Measurements from ENCODE around the gene RFNG. TPM values are rescaled to one million over a fixed set of nuclear protein-coding genes. Genes with fewer than 3 reads are reported as not detected.
A peak's percentile ranks its signal among the peaks of the same experiment; 100 is the strongest.

RFNG gene
- total and polyA plus RNA-seq, 2 of the 13 experiments (the other 11 are each of a cell fraction or from before 2014, with no cell fraction given) = 61.4 to 64.0 TPM

GRCh38 chr17:82062076-82062983, 10.7 kb upstream of the RFNG start (continued):
- TF ChIP-seq ARID4A (CRISPR knock-in tag; IDR thresholded peaks at IDR 0.05; ENCODE audit: borderline replicate concordance) (peak; percentile 15), ZFP41 (CRISPR knock-in tag; IDR thresholded peaks at IDR 0.05; ENCODE audit: borderline replicate concordance) (no peak), ZNF3 (CRISPR knock-in tag; IDR thresholded peaks at IDR 0.05) (no peak), PHF21A (CRISPR knock-in tag; IDR thresholded peaks at IDR 0.05) (no peak), SMC3 (IDR thresholded peaks at IDR 0.05; ENCODE audit: low read length) (no peak), ZNF329 (CRISPR knock-in tag; IDR thresholded peaks at IDR 0.05; ENCODE audit: low read depth) (0 out of 2 replicates have a peak, but pooled peaks have one; percentile 25), ZNF619 (CRISPR knock-in tag; IDR thresholded peaks at IDR 0.05) (no peak), TBX2 (CRISPR knock-in tag; IDR thresholded peaks at IDR 0.05; ENCODE audit: borderline replicate concordance) (no peak), ATF7 (IDR thresholded peaks at IDR 0.05) (no peak), ATF7 (CRISPR knock-in tag; IDR thresholded peaks at IDR 0.05) (no peak), JUND (CRISPR knock-in tag; IDR thresholded peaks at IDR 0.05) (no peak), SALL2 (CRISPR knock-in tag; IDR thresholded peaks at IDR 0.05) (no peak), ATF1 (CRISPR knock-in tag; IDR thresholded peaks at IDR 0.05) (no peak), ZNF205 (CRISPR knock-in tag; IDR thresholded peaks at IDR 0.05) (no peak), AGO1 (IDR thresholded peaks at IDR 0.05; ENCODE audit: low read depth, low read length, poor library complexity, severe bottlenecking) (peak; percentile 75), ZNF781 (CRISPR knock-in tag; IDR thresholded peaks at IDR 0.05; ENCODE audit: borderline replicate concordance, not compliant biosample characterization) (no peak)
- TF ChIP-seq, protein P1, sequence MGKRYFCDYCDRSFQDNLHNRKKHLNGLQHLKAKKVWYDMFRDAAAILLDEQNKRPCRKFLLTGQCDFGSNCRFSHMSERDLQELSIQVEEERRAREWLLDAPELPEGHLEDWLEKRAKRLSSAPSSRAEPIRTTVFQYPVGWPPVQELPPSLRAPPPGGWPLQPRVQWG (CRISPR knock-in tag; IDR thresholded peaks at IDR 0.05; ENCODE audit: borderline replicate concordance, low read depth) = no peak
- TF ChIP-seq, protein P2, sequence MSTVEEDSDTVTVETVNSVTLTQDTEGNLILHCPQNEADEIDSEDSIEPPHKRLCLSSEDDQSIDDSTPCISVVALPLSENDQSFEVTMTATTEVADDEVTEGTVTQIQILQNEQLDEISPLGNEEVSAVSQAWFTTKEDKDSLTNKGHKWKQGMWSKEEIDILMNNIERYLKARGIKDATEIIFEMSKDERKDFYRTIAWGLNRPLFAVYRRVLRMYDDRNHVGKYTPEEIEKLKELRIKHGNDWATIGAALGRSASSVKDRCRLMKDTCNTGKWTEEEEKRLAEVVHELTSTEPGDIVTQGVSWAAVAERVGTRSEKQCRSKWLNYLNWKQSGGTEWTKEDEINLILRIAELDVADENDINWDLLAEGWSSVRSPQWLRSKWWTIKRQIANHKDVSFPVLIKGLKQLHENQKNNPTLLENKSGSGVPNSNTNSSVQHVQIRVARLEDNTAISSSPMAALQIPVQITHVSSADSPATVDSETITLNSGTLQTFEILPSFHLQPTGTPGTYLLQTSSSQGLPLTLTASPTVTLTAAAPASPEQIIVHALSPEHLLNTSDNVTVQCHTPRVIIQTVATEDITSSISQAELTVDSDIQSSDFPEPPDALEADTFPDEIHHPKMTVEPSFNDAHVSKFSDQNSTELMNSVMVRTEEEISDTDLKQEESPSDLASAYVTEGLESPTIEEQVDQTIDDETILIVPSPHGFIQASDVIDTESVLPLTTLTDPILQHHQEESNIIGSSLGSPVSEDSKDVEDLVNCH (CRISPR knock-in tag; IDR thresholded peaks at IDR 0.05) = no peak
- TF ChIP-seq, protein P3, sequence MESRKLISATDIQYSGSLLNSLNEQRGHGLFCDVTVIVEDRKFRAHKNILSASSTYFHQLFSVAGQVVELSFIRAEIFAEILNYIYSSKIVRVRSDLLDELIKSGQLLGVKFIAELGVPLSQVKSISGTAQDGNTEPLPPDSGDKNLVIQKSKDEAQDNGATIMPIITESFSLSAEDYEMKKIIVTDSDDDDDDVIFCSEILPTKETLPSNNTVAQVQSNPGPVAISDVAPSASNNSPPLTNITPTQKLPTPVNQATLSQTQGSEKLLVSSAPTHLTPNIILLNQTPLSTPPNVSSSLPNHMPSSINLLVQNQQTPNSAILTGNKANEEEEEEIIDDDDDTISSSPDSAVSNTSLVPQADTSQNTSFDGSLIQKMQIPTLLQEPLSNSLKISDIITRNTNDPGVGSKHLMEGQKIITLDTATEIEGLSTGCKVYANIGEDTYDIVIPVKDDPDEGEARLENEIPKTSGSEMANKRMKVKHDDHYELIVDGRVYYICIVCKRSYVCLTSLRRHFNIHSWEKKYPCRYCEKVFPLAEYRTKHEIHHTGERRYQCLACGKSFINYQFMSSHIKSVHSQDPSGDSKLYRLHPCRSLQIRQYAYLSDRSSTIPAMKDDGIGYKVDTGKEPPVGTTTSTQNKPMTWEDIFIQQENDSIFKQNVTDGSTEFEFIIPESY (CRISPR knock-in tag; IDR thresholded peaks at IDR 0.05) = peak; percentile 83
